T-helper 1 cell (primary cell): ENCODE data around the gene GAREM1.
"Not testable (repeated sequence)": the region's sequence is repeated elsewhere in the genome, so short reads cannot be mapped to it uniquely, and the experiment has no call there.

Experiments
- DNase-seq, 5 donors: peaks; one replicate each; pipeline ENCODE4 v3.0.0-alpha.2; 2012 to 2020

GAREM1 gene

GRCh38 chr18:32321826-32322225, 148.9 kb downstream of the GAREM1 start:
- no peak for DNase-seq

GRCh38 chr18:32319084-32319483, 151.6 kb downstream of the GAREM1 start:
- no peak for DNase-seq

GRCh38 chr18:32318581-32318980, 152.1 kb downstream of the GAREM1 start:
- no peak for DNase-seq

- no peak for DNase-seq
These were observed 153.0 kb downstream of the GAREM1 start for GRCh38 chr18:32317651-32318050.

- DNase-seq = no peak
These were observed 154.8 kb downstream of the GAREM1 start for GRCh38 chr18:32315881-32316280.

GRCh38 chr18:32310774-32311173, 159.9 kb downstream of the GAREM1 start:
- no peak for DNase-seq

GRCh38 chr18:32310101-32310500, 160.6 kb downstream of the GAREM1 start:
- no peak for DNase-seq

- DNase-seq = no peak
These were observed 162.1 kb downstream of the GAREM1 start for GRCh38 chr18:32308493-32309120.

GRCh38 chr18:32303400-32303799, 167.3 kb downstream of the GAREM1 start:
- no peak for DNase-seq

GRCh38 chr18:32302806-32303205, 167.9 kb downstream of the GAREM1 start:
- DNase-seq = no peak

GRCh38 chr18:32301976-32302743, 168.5 kb downstream of the GAREM1 start:
- DNase-seq = peak in 1 of 5 donors; percentile 31

- no peak for DNase-seq
These were observed 169.3 kb downstream of the GAREM1 start for GRCh38 chr18:32301361-32301760.

GRCh38 chr18:32300914-32301313, 169.8 kb downstream of the GAREM1 start:
- DNase-seq = no peak

GRCh38 chr18:32299484-32299883, 171.2 kb downstream of the GAREM1 start:
- no peak for DNase-seq

GRCh38 chr18:32298171-32298667, 172.5 kb downstream of the GAREM1 start:
- no peak for DNase-seq

- DNase-seq = no peak
These were observed 173.0 kb downstream of the GAREM1 start for GRCh38 chr18:32297579-32298170.

GRCh38 chr18:32296851-32297250, 173.8 kb downstream of the GAREM1 start:
- no peak for DNase-seq

- DNase-seq = no peak
These were observed 175.1 kb downstream of the GAREM1 start for GRCh38 chr18:32295604-32296003.

- no peak for DNase-seq
These were observed 177.6 kb downstream of the GAREM1 start for GRCh38 chr18:32293107-32293506.

- DNase-seq = not testable (repeated sequence)
These were observed 179.1 kb downstream of the GAREM1 start for GRCh38 chr18:32291623-32292022.

- DNase-seq = no peak
These were observed 179.9 kb downstream of the GAREM1 start for GRCh38 chr18:32290810-32291209.

GRCh38 chr18:32289483-32290075, 181.1 kb downstream of the GAREM1 start:
- DNase-seq = peak in 1 of 5 donors; percentile 27

- no peak for DNase-seq
These were observed 182.8 kb downstream of the GAREM1 start for GRCh38 chr18:32287873-32288272.
